Measurements from ENCODE around the gene LAMTOR4. TPM values are rescaled to one million over a fixed set of nuclear protein-coding genes. Genes with fewer than 3 reads are reported as not detected.
A peak's percentile ranks its signal among the peaks of the same experiment; 100 is the strongest.

The LAMTOR4 gene
- total RNA-seq, 1 experiment from 2014 or later, result 145 TPM

DNA sequence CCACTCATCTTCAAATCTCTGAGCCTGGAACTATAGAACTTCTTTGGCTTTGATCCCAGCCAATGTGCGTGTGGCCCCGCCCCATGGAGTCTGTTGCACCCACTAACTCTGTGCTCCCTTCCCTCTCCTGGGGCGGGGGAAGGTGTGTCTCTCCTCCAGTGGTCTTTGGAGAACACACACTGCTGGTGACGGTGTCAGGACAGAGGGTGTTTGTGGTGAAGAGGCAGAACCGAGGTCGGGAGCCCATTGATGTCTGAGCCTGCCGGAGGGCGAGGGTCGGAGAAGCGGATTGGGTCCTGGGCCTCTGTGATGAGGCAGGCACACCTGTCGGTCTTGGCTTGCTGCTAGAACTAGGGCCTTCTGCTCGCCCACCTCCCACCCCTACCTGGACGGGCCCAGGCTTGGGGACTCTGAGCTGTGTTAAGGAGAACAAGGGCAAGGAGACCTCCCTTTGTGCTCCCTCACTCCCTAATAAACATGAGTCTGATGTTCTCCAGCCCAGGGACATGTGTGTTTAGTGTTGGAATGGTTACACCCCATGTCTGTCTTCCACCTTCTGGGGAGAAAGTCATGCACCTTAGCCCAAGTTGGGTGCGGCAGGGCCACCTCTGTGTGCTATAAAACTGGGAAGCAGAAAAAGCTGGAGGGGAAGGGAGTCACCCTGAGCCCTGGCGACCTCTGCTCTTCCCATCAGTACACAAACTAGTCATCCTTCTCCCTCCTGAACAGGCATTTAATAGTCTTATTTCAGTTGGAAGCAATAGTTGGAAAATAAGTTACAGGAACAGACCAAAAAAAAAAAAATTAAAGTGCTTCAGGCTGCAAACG is 5.2 kb downstream of the LAMTOR4 start:
- DNase-seq (ENCODE audit: low read depth), result no peak

GRCh38 chr7:100154651-100155491 is 6.2 kb downstream of the LAMTOR4 start:
- DNase-seq (ENCODE audit: low read depth), result no peak

- DNase-seq (ENCODE audit: low read depth), result no peak
These were observed 7.0 kb downstream of the LAMTOR4 start for GRCh38 chr7:100155553-100156317.

DNA sequence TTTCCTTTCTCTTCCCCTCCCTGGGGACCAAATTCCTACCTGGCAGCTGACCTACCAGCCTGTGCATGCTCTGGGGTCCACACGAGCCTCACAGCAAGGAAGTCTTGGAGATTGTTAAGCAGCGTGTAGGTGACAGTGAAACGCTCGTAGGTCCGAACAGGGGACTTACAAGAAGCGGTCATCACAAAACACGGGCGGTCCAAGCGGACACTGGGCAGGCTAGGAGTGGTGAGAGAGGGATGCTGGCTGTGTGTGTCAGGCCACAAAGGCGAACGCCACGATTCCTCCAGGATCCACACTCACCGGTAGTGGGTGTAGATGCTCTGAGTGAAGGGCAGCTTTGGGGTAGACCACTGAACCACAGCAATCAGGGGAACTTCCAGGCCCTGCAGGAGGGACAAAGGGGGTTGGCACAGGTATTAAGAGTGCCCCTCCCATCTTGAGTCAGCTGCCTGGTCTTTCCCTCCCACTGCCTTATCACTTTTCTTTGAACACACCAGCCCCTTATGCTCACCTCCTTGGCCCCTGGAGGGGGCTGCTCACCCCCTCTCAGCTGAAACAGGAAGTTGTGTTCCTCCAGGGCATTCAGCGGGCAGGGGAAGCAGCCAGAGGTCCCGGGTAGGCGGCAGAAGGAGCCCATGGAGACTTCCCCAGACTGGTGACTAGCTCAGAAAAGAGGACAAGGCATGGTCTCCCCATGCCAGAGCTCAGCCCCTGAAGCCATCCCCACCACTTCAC is 7.8 kb downstream of the LAMTOR4 start:
- peak; percentile 9 for DNase-seq (ENCODE audit: low read depth)

GRCh38 chr7:100157069-100157333 is 8.3 kb downstream of the LAMTOR4 start:
- no peak for DNase-seq (ENCODE audit: low read depth)

- DNase-seq (ENCODE audit: low read depth), result peak; percentile 80
These were observed 8.9 kb downstream of the LAMTOR4 start for GRCh38 chr7:100157334-100158228.

DNA sequence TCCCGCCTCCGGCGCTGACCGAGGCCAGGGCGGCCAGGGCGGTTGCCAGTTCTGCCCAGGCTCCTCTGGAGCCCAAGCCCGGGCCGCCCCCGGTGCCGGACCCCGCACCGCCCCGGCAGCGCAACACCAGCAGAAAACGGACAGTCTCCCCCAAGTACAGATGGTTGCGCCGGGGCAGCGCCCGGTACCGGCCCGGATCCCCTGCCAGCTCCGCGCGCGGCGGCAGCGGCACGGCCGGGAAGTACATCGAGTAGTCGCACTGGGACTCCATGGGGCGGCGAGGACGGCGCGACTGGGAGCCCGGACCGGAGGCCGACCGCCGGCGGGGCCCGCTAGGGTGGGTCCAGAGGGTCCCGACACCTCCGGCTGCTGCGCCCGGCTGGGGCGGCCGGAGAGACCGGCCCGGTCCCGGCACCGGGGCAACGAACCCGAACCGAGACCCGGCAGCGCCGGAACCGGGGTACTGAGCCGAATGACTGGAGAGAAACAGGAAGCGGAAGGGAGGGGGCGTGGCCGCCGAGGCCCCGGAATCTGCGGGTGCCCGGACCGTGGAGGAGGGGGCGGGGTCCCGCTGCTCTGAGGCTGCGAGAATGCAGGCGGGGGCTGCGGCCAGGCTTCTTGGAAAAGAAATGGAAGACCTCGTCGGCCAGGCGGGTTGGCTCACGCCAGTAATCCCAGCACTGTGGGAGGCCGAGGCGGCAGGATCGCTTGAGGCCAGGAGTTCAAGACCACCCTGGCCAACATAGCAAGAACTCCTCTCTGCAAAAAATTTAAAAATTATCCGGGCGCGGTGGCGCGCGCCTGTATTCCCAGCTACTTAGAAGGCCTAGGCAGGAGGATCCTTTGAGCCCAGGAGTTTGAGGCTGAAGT is 9.7 kb downstream of the LAMTOR4 start, which contains the start of gene TRAPPC14:
TSS of gene TRAPPC14 (minus strand) at position 495 of the 870 bp plus-strand sequence. CDS start at position 271, 224 bp downstream.
- peak; percentile 86 for DNase-seq (ENCODE audit: low read depth)

DNA sequence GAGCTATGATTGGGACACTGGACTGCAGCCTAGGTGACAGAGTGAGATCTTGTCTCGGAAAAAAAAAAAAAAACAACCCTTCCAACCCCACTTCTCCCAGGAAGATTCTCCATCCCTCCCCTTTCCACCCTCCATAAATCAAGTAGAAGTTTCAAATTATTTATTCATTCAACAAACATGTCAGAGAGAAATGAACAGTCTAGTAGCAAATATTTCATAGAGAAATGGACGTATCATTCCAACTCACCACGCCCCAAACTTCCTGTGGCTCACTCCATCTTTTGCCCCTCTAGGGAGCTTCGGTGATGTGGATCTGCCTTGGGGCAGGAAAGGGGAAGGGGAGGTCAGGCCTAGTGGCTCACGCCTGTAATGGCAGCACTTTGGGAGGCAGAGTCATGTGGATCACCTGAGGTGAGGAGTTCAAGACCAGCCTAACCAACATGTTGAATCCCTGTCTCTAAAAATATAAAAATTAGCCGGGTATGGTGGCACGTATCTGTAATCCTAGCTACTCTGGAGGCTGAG is 10.4 kb downstream of the LAMTOR4 start:
- peak; percentile 23 for DNase-seq (ENCODE audit: low read depth)

- DNase-seq (ENCODE audit: low read depth), result no peak
These were observed 11.3 kb downstream of the LAMTOR4 start for GRCh38 chr7:100160067-100160466.

GRCh38 chr7:100163006-100163531 is 14.4 kb downstream of the LAMTOR4 start:
- peak; percentile 51 for DNase-seq (ENCODE audit: low read depth)

DNA sequence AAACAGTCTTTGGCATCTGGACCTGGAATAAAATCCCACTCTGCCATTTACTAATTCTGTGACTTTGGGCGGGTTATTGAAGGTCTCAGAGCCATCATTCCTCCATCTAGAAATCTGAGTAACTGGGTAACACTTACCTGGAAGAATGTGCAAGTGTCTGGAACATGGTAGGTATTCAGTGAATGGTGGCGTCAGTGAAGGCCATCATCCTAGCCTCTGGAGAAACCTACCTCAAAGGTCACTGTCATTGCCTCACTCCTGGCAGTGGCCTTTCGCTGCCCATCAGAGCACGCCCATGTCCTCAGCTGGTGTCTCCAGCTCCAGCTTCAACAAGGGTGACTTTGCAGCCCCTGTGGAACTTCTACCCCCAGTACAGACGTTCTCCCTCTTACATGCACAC is 15.2 kb downstream of the LAMTOR4 start:
- DNase-seq (ENCODE audit: low read depth), result no peak

GRCh38 chr7:100166317-100166940 is 17.7 kb downstream of the LAMTOR4 start:
- DNase-seq (ENCODE audit: low read depth), result no peak

- no peak for DNase-seq (ENCODE audit: low read depth)
These were observed 18.5 kb downstream of the LAMTOR4 start for GRCh38 chr7:100166970-100167911.

GRCh38 chr7:100167912-100168323 is 19.2 kb downstream of the LAMTOR4 start:
- DNase-seq (ENCODE audit: low read depth), result peak; percentile 22

DNA sequence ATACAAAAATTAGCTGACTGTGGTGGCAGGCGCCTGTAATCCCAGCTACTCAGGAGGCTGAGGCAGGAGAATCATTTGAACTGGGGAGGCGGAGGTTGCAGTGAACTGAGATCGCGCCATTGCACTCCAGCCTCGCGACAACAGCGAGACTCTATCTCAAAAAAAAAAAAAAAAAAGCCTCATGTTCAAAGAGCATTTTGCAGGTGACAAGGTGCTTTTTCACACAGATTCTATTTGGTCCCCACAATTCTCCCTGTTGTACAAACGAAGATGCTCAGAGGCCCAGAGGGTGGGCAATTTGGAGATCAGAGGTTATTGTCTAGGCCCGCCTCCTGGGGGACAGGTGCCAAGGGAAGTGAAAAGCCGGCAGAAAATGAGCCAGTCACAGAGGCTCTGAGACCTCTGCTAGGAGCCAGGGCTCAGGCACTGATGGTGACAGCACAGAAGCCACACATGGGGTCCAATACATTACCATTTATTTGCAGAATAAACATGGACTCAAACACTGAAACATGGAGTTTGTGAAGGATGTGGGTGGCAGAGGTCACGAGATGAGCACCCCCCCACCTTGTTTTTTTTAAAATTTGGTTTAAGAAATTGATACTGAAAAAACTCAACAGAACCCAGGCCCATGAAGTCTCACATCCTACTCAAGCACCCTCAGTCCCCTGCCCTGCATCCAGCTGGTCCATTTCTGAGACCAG is 20.6 kb downstream of the LAMTOR4 start:
- DNase-seq (ENCODE audit: low read depth), result no peak

- no peak for DNase-seq (ENCODE audit: low read depth)
These were observed 21.6 kb downstream of the LAMTOR4 start for GRCh38 chr7:100170101-100170897.
